Heart right ventricle (tissue), 16 donors: ENCODE data around the gene FAM20C. TPM values are rescaled to one million over a fixed set of nuclear protein-coding genes. Genes with fewer than 3 reads are reported as not detected.

Experiments
- ATAC-seq, 8 donors: fragments of 200-7000 bp; cut with Tn5 transposase; one replicate each; pipeline ENCODE4 v1.9.1; 2020; ENCODE audit warnings: mild to moderate bottlenecking in 8 of 8, moderate library complexity in 8 of 8, moderate number of reproducible peaks in 1 of 8
- DNase-seq, 2 donors: peaks; one replicate each; pipeline ENCODE4 v3.0.0-alpha.2; 2020
- H3K27ac ChIP-seq, 10 donors: fragments of 200-600 bp; sonication (generic) in 2 of 10; one replicate each; pipeline versions ENCODE4 v1.5.0 to v1.8.0; 2020 to 2022; ENCODE audit warnings: mild to moderate bottlenecking in 3 of 10
- H3K27me3 ChIP-seq, 7 donors: fragments of 200-600 bp; one replicate each; pipeline ENCODE4 v1.8.0; 2021 to 2022; ENCODE audit warnings: mild to moderate bottlenecking in 2 of 7
- H3K36me3 ChIP-seq, 9 donors: fragments of 200-600 bp; sonication (generic) in 1 of 9; one replicate each; pipeline versions ENCODE4 v1.5.0 to v1.8.0; 2020 to 2022; ENCODE audit warnings: mild to moderate bottlenecking in 2 of 9
- H3K4me1 ChIP-seq, 9 donors: fragments of 200-600 bp; sonication (generic) in 1 of 9; one replicate each; pipeline versions ENCODE4 v1.5.0 to v1.8.0; 2020 to 2022; ENCODE audit warnings: mild to moderate bottlenecking in 4 of 9
- H3K4me3 ChIP-seq, 10 donors: fragments of 200-600 bp; sonication (generic) in 2 of 10; one replicate each; pipeline versions ENCODE4 v1.5.0 to v1.8.0; 2020 to 2022; ENCODE audit warnings: mild to moderate bottlenecking in 7 of 10, moderate library complexity in 2 of 10
- H3K9me3 ChIP-seq, 11 donors: fragments of 200-600 bp in 10 of 11; sonication (generic) in 2 of 11; one replicate each; pipeline versions ENCODE4 v1.5.0 to v1.8.0; 2013 to 2022; ENCODE audit warnings: mild to moderate bottlenecking in 2 of 11, control low read depth in 1 of 11, moderate library complexity in 1 of 11
- WGBS, 2 donors: extraction: QIAGEN DNeasy Blood & Tissue Kit; methylation state at CpG; one replicate each; pipeline ENCODE4 v1.1.7; 2013; ENCODE audit warnings: inconsistent platforms in 1 of 2; 5-methylcytosine and 5-hydroxymethylcytosine counted together
- intact Hi-C, 10 donors: fragments of 100-400 bp; cut with DNase I; formaldehyde crosslinking; loops; one replicate each; pipeline versions ENCODE4 v1.11.1 to v1.14.2; 2022
- polyA plus RNA-seq, 2 donors: library from polyadenylated mRNA; stranded (reverse); fragments of 200-250 nt; gene quantifications; one replicate each; pipeline ENCODE4 v1.2.3, GENCODE V29; 2013
- total RNA-seq, 10 donors: library from RNA; stranded (reverse); fragmentation: NEBNext Ultra II Directional in 3 of 10; extraction: Animal tissue kit (Norgen Biotek cat#: 25700) in 3 of 10; gene quantifications; one replicate each; pipeline versions ENCODE4 v1.2.1 to v1.2.4, GENCODE V29; 2021 to 2023
- TF ChIP-seq, protein P1 (sequence below), 9 donors: fragments of 200-600 bp; sonication (generic) in 2 of 9; IDR thresholded peaks; one replicate each; pipeline versions ENCODE4 v1.5.0 to v1.8.0; 2021 to 2022; ENCODE audit warnings: antibody characterized with exemption in 9 of 9, mild to moderate bottlenecking in 5 of 9, moderate library complexity in 1 of 9
- donor health status: Arrhythmogenic right ventricular cardiomyopathy.
- donor health status: ischemic (EF 13 %, LVEDD 7.1; RV severe dilation, severe dysfunction).
- donor health status: healthy with polysubstance abuse.
- donor health status: DM: no; HTN: yes; CAD: no.
- donor health status: DM: no; HTN: no; CAD: no.
- donor health status: ischemic (EF 25% LVEDD 6.9; RV normal size, moderate dysfunction).
- donor health status: ischemic (EF 25% LVEDD 5.7; RV mildly dilated, moderate dysfunction).
- donor health status: healthy.
- donor health status: DM: yes; HTN: yes; CAD: no.
- donor health status: Ischemic cardiomyopathy.
- donor health status: ischemic (EF 35%, LVEDD 5.7; RV mildly dilated, moderate dysfunction).
- donor health status: nonischemic (EF 11% LVEDD 7.7; RV severe dilation, severe dysfunction).
- donor health status: DM: yes; HTN: yes; CAD: no.
- donor health status: PGD.
- donor health status: ischemic (EF 29% LVEDD 5.4; RV normal size, mild dysfunction).
- donor health status: nonischemic (EF 23%, LVEDD 6.1; RV moderate dilation, normal function).

The FAM20C gene
- total and polyA plus RNA-seq, 12 donors: 12.4 to 59.8 (median 19.2) TPM

DNA sequence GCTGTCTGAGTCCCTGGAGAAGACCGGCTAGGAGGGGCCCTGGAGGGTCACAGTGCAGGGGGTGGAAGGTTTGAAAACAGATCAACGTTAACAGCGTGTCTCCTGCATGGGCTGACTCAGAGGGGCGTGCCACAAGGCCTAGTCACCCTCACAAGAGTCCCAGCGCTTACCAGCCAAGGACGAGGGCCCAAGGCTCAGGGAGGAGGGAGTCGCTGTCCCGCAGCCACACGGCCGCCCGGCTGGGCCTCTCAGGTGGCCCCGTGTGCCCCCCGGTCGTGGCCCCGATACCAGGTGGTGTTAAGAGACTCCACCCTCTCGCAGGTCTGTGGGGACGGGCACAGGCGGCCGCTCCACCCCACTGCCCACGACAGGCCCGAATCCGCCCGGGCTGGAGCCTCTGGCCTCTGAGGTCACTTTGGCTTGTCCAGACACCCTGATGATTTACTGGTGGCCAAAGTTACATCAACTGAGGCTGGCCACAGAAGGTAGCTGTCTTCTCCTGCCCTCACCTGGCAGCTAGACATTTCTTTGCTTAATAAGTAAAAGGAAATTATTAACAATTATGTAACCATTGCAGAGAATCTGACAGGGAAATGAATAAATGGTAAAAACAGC lies 34.0 kb downstream of the FAM20C start:
- ATAC-seq (no peak), DNase-seq (peak in 1 of 2 donors; percentile 11)
- 87 to 88% methylated on average over 23 of the region's 23 CpGs for WGBS, 2 donors
- Histone ChIP-seq H3K4me1 (peaks cover 0 to 34% (median 17%) of the 10 kb centered on the region in 9 donors), H3K4me3 (no peak overlapping the region), H3K36me3 (peaks cover 0 to 25% (median 0%) of the 10 kb centered on the region in 9 donors), H3K27me3 (no peaks in the 10 kb centered on the region), H3K27ac (no peak overlapping the region), H3K9me3 (no peaks in the 10 kb centered on the region)
- intact Hi-C loops: no loop called here
- TF ChIP-seq, protein P1, sequence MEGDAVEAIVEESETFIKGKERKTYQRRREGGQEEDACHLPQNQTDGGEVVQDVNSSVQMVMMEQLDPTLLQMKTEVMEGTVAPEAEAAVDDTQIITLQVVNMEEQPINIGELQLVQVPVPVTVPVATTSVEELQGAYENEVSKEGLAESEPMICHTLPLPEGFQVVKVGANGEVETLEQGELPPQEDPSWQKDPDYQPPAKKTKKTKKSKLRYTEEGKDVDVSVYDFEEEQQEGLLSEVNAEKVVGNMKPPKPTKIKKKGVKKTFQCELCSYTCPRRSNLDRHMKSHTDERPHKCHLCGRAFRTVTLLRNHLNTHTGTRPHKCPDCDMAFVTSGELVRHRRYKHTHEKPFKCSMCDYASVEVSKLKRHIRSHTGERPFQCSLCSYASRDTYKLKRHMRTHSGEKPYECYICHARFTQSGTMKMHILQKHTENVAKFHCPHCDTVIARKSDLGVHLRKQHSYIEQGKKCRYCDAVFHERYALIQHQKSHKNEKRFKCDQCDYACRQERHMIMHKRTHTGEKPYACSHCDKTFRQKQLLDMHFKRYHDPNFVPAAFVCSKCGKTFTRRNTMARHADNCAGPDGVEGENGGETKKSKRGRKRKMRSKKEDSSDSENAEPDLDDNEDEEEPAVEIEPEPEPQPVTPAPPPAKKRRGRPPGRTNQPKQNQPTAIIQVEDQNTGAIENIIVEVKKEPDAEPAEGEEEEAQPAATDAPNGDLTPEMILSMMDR (IDR thresholded peaks at IDR 0.05): no peak

GRCh38 chr7:227926-228325 lies 35.6 kb downstream of the FAM20C start:
- no peaks in the 10 kb centered on the region for H3K9me3 ChIP-seq
- H3K4me1 ChIP-seq: peaks cover 6 to 49% (median 29%) of the 10 kb centered on the region in 9 donors
- TF ChIP-seq, protein P1 (IDR thresholded peaks at IDR 0.05): no peak
- DNase-seq (no peak), ATAC-seq (no peak)
- H3K27me3 ChIP-seq: no peaks in the 10 kb centered on the region
- H3K4me3 ChIP-seq: no peak overlapping the region
- intact Hi-C loops: no loop called here
- H3K36me3 ChIP-seq: peaks cover 0 to 25% (median 0%) of the 10 kb centered on the region in 9 donors
- WGBS, 2 donors: 96% methylated on average over 16 of the region's 16 CpGs
- H3K27ac ChIP-seq: peak overlapping the region in 3 of 10 donors; percentile 64 to 75 (median 67)

DNA sequence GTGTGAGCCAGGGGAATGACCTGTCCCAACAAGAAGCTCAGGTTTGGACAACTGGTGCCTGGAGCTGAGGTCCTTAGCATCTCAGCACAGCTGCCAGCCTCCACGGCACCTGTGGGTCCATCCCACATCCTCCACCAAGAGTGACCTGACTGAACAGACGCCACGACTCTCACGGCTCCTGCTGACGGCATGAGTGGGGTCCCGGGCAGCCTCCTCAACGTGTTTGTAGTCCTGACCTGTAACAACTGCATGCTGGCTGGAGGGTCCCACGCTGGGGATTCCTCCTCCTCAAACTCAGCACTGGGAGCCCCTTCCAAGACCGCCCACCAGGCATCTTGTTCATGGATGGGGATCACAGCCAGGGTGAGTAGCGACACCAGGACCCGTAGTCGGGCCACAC lies 36.2 kb downstream of the FAM20C start:
- ATAC-seq (peak in 1 of 8 donors; percentile 0), DNase-seq (no peak)
- no peaks in the 10 kb centered on the region for H3K9me3 ChIP-seq
- TF ChIP-seq, protein P1 (IDR thresholded peaks at IDR 0.05): no peak
- H3K27ac ChIP-seq: peak overlapping the region in 7 of 10 donors; percentile 17 to 75 (median 60)
- H3K36me3 ChIP-seq: peaks cover 0 to 20% (median 0%) of the 10 kb centered on the region in 9 donors
- WGBS, 2 donors: 84 to 86% methylated on average over 12 of the region's 12 CpGs
- peaks cover 12 to 56% (median 36%) of the 10 kb centered on the region in 9 donors for H3K4me1 ChIP-seq
- no peaks in the 10 kb centered on the region for H3K27me3 ChIP-seq
- no peak overlapping the region for H3K4me3 ChIP-seq
- intact Hi-C loops: no loop called here

DNA sequence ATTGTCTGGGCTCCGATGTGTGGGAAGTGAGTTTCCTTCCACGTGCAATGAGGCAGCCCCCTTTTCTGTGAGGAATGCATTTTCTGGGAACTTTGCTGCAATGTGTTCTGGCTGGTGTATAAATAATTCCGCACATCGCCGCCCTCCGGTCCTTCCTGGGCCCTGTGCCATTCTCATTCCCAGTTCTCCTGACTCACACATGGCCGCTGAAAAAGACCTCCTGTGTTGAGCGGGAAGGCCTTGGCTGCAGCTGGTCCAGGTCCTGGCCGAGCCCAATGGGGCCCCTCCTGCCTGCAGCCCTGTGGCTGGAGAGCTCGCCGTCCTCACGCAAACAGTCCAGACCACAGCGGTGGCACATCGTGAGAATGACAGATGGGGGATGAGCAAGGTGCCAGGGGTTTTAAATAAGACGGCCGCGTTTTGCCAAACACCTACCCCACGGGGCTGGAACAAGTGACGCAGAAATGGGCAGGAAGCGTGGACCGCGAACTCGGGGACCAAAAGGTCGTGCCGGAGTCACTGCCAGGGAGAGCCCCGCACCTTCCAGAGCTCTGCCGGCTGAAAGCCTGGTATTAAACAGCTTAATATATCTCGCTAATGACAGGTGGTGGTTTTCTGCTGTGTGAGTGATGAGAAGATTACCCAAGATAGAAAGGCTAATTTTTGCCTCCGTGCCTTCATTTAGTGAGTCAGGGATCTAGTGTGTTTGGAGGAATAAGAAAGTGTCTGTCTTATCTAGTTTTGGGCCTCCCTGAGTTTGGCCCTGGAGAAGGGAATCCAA lies 37.0 kb downstream of the FAM20C start:
- DNase-seq (peak; percentile 55 to 73), ATAC-seq (peak; percentile 40 to 80 (median 66))
- Histone ChIP-seq H3K4me3 (no peak overlapping the region), H3K4me1 (peaks cover 19 to 64% (median 43%) of the 10 kb centered on the region in 9 donors), H3K9me3 (no peaks in the 10 kb centered on the region), H3K36me3 (peaks cover 0 to 17% (median 0%) of the 10 kb centered on the region in 9 donors), H3K27me3 (no peaks in the 10 kb centered on the region), H3K27ac (peak overlapping the region in 7 of 10 donors; percentile 1 to 90 (median 60))
- 52 to 69% methylated on average over 29 of the region's 29 CpGs for WGBS, 2 donors
- TF ChIP-seq, protein P1 (IDR thresholded peaks at IDR 0.05): no peak
- intact Hi-C loops: no loop called here
